GM12872 (cell line): Measurements from ENCODE around the gene ETV6.

Source experiments
- CTCF ChIP-seq: IDR thresholded peaks from 3 replicates; pipeline ENCODE4 v1.5.1; 2011; ENCODE audit warnings: low read depth, mild to moderate bottlenecking, low read length, moderate library complexity; ENCODE audit not compliant: insufficient read depth

Gene ETV6

GRCh38 chr12:11725686-11726085, 76.2 kb downstream of the ETV6 start:
- no peak for TF ChIP-seq CTCF

DNA sequence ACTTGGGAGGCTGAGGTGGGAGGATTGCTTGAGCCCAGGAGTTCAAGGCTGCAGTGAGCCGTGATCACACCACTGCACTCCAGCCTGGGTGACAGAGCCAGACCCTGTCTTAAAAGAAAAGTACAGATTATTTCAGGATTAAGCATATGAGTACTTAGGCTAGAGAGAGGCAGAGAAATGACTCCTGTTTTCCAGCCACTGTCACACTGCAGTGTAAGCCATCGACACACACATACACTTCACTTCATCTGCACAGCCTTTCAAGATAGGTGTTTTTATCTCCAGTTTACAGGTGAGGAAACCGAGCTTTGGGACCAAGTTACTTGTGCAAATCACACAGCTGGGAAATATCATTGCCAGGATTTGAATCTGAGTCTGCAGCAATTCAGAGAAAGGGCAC, 77.2 kb downstream of the ETV6 start:
- no peak for TF ChIP-seq CTCF

GRCh38 chr12:11727133-11727664, 77.7 kb downstream of the ETV6 start:
- no peak for TF ChIP-seq CTCF

DNA sequence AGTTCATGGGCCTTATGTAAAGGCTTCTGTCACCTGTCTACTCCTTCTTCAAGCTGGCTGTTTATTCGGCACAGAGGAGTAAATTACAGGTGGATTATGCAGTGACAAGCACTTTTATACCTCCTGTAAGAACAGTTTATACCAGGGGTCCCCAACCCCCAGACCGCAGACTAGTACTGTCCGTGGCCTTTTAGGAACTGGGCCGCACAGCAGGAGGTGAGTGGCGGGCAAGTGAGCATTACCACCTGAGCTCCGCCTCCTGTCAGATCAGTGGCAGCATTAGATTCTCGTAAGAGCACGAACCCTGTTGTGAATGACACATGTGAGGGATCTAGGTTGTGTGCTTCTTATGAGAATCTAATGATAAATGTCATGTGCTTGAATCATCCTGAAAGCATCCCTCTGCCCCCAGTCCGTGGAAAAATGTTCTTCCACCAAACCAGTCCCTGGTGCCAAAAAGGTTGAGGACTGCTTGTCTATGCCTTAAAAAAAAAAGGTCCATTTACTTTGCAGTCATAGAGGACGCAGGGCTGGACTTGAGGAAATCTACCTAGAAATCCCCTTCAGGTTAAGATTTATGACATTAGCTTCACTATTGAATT, 78.8 kb downstream of the ETV6 start:
- no peak for TF ChIP-seq CTCF

GRCh38 chr12:11729008-11729407, 79.5 kb downstream of the ETV6 start:
- no peak for TF ChIP-seq CTCF

- TF ChIP-seq CTCF: no peak
Observed at GRCh38 chr12:11729439-11730150, 80.1 kb downstream of the ETV6 start.

DNA sequence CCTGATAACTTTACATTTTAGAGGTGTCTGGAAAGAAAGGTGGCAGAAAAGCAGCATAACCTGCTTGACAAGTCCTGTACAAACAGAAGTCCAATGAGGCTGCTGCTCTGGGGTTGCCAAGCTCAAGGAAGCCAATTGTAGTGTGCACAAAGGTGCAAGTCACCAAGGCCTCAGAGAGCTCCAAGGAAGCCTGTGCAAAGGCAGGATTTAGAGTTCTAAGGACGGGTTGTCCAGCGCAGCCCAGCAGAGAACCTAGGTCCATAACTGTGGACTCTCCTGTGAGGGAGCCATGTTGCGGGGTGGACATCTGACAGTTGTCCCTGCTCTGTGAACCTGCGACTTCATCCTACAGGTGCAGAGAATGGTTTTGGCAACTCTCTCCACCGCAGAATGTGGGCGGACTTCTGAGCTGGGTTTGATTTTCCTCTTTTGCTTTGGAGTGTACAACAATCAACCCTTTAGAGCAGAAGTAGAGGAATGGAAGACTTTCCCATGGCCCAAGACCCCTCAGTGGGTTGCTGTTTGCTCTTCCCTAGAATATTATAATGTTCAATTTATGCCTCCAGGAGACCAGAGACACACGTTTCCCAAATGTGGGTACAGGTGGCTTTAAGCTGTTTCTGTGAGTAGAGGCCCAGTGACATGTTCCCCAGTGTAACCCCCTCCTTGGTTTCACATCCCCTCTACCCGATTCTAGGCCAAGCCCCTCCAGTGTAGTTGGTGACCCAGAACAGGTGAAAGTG, 81.0 kb downstream of the ETV6 start:
- no peak for TF ChIP-seq CTCF
